PC-3 (cell line): ENCODE data around the gene PRUNE2. TPM values are rescaled to one million over a fixed set of nuclear protein-coding genes. Genes with fewer than 3 reads are reported as not detected.

Source experiments
- ATAC-seq: fragments of 200-7000 bp; cut with Tn5 transposase; 2 replicates; pipeline ENCODE4 v1.9.1; 2020; ENCODE audit warnings: mild to moderate bottlenecking, moderate library complexity
- BruUV-seq: library from RNA; stranded (reverse); fragments of 400-500 nt; replicated peaks from 2 replicates; lab custom pipeline; 2021; lab: Mats Ljungman, UMichigan
- CTCF ChIA-PET: fragments of 300-600 bp; sonication (Branson Sonifier 250); formaldehyde crosslinking; loops from one replicate; lab custom pipeline; 2022; ENCODE audit warnings: antibody characterized with exemption; lab: Charles Lee
- POLR2A ChIA-PET: fragments of 300-600 bp; sonication (Branson Sonifier 250); formaldehyde crosslinking; loops from one replicate; lab custom pipeline; 2022; ENCODE audit warnings: antibody characterized with exemption; ENCODE audit not compliant: unreplicated experiment; lab: Charles Lee
- DNase-seq: peaks from one replicate; pipeline ENCODE4 v3.0.0-alpha.2; 2015
- H2AFZ ChIP-seq: fragments of 300-600 bp; sonication (generic); 2 replicates; pipeline ENCODE4 v1.6.0; 2016; ENCODE audit warnings: antibody characterized with exemption, low read length
- H3F3A ChIP-seq: fragments of 300-600 bp; sonication (generic); one replicate; pipeline ENCODE4 v1.6.0; 2017; ENCODE audit warnings: antibody characterized with exemption, low read length, control low read depth, mild to moderate bottlenecking; ENCODE audit not compliant: unreplicated experiment
- H3K27ac ChIP-seq: fragments of 300-600 bp; sonication (generic); 2 replicates; pipeline ENCODE4 v1.5.1; 2016; ENCODE audit warnings: mild to moderate bottlenecking, low read length
- H3K27me3 ChIP-seq: fragments of 300-600 bp; sonication (generic); 2 replicates; pipeline ENCODE4 v1.6.1; 2016; ENCODE audit warnings: low read length, mixed read lengths
- H3K36me3 ChIP-seq: fragments of 300-600 bp; sonication (generic); 2 replicates; pipeline ENCODE4 v1.6.1; 2016; ENCODE audit warnings: low read depth, mixed run types, low read length, mixed read lengths
- H3K4me1 ChIP-seq: fragments of 300-600 bp; sonication (generic); 2 replicates; pipeline ENCODE4 v1.5.1; 2016; ENCODE audit warnings: low read length; ENCODE audit not compliant: insufficient read depth
- H3K4me2 ChIP-seq: fragments of 300-600 bp; sonication (generic); 2 replicates; pipeline ENCODE4 v1.6.0; 2016; ENCODE audit warnings: low read length
- H3K4me3 ChIP-seq: fragments of 300-600 bp; sonication (generic); 2 replicates; pipeline ENCODE4 v1.5.1; 2016; ENCODE audit warnings: mild to moderate bottlenecking, low read length, mixed read lengths
- H3K79me2 ChIP-seq: fragments of 300-600 bp; sonication (generic); 2 replicates; pipeline ENCODE4 v1.6.1; 2017; ENCODE audit warnings: low read length, mixed read lengths
- H3K9ac ChIP-seq: fragments of 300-600 bp; sonication (generic); 2 replicates; pipeline ENCODE4 v1.6.0; 2016; ENCODE audit warnings: mild to moderate bottlenecking, low read length
- H3K9me2 ChIP-seq: fragments of 300-600 bp; sonication (generic); replicated peaks from 2 replicates; pipeline ENCODE4 v1.6.1; 2016; ENCODE audit warnings: mixed run types, low read length, mixed read lengths
- H3K9me3 ChIP-seq: fragments of 300-600 bp; sonication (generic); 2 replicates; pipeline ENCODE4 v1.6.1; 2016; ENCODE audit warnings: low read length, mixed read lengths
- H4K20me1 ChIP-seq: fragments of 300-600 bp; sonication (generic); 2 replicates; pipeline ENCODE4 v1.6.1; 2016; ENCODE audit warnings: low read length, mixed read lengths
- EZH2 ChIP-seq: fragments of 300-600 bp; sonication (generic); IDR thresholded peaks from one replicate; pipeline ENCODE4 v1.6.1; 2017; ENCODE audit warnings: antibody characterized with exemption, mild to moderate bottlenecking, low read length; ENCODE audit not compliant: unreplicated experiment
- EZH2phosphoT487 ChIP-seq: fragments of 300-600 bp; sonication (generic); IDR thresholded peaks from 2 replicates; pipeline ENCODE4 v1.6.1; 2018; ENCODE audit warnings: mild to moderate bottlenecking, antibody characterized with exemption, low read length, borderline replicate concordance
- intact Hi-C: fragments of 100-400 bp; cut with micrococcal nuclease; formaldehyde crosslinking; loops from 2 replicates; pipeline ENCODE4 v1.9.0; 2023
- total RNA-seq: library from RNA; depleted of rRNA; stranded (reverse); fragments of >200 nt; gene quantifications from 2 replicates; pipeline ENCODE4 v1.2.3, GENCODE V29; 2014
- TF ChIP-seq, protein P1 (sequence below): fragments of 300-600 bp; sonication (generic); conservative IDR thresholded peaks from 2 replicates; pipeline ENCODE4 v1.5.1; 2017; ENCODE audit warnings: antibody characterized with exemption, low read depth, mild to moderate bottlenecking, low read length

The PRUNE2 gene
- total RNA-seq, 1 experiment from 2014 or later, result not detected

DNA sequence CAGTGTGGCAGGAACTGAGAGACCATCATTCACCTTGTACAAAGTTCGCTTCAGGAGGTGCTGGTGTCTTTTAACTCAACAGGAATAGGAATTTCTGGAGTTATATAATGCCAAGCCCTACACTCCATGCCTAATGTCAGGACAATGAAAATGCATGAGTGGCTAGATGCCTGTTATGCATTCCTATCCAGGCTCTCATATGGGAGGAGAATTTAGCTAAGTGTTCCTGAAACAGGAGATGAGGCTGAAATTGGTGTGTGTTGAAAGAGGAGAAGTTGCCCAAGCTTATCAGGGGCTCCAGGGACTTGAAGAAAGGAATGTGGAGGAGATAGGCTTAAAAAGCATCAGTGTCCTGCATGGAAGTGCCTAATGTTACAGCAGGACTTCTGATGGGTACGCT, 26.8 kb upstream of the PRUNE2 start:
- no peak overlapping the region for H3K4me2 ChIP-seq
- H3K79me2 ChIP-seq, result no peaks in the 10 kb centered on the region
- TF ChIP-seq EZH2 (no peak), EZH2phosphoT487 (no peak)
- TF ChIP-seq, protein P1, sequence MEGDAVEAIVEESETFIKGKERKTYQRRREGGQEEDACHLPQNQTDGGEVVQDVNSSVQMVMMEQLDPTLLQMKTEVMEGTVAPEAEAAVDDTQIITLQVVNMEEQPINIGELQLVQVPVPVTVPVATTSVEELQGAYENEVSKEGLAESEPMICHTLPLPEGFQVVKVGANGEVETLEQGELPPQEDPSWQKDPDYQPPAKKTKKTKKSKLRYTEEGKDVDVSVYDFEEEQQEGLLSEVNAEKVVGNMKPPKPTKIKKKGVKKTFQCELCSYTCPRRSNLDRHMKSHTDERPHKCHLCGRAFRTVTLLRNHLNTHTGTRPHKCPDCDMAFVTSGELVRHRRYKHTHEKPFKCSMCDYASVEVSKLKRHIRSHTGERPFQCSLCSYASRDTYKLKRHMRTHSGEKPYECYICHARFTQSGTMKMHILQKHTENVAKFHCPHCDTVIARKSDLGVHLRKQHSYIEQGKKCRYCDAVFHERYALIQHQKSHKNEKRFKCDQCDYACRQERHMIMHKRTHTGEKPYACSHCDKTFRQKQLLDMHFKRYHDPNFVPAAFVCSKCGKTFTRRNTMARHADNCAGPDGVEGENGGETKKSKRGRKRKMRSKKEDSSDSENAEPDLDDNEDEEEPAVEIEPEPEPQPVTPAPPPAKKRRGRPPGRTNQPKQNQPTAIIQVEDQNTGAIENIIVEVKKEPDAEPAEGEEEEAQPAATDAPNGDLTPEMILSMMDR, result no peak
- no peaks in the 10 kb centered on the region for H3K9me3 ChIP-seq
- H3K27me3 ChIP-seq, result no peaks in the 10 kb centered on the region
- H3K4me3 ChIP-seq, result no peak overlapping the region
- ATAC-seq, result no peak
- no peaks in the 10 kb centered on the region for H3K36me3 ChIP-seq
- H3K9me2 ChIP-seq, result no peaks in the 10 kb centered on the region
- BruUV-seq, result no TSS peak
- no peaks in the 10 kb centered on the region for H4K20me1 ChIP-seq
- intact Hi-C loops, result no loop called here
- CTCF ChIA-PET, result no interaction called here
- DNase-seq, result no peak
- POLR2A ChIA-PET, result no interaction called here
- 0 out of 2 replicates have a peak, but pooled peaks cover under 1% of the 10 kb centered on the region for H3K4me1 ChIP-seq
- H3K9ac ChIP-seq, result no peak overlapping the region
- H2AFZ ChIP-seq, result no peak overlapping the region
- no peak overlapping the region for H3K27ac ChIP-seq
- H3F3A ChIP-seq, result no peaks in the 10 kb centered on the region

DNA sequence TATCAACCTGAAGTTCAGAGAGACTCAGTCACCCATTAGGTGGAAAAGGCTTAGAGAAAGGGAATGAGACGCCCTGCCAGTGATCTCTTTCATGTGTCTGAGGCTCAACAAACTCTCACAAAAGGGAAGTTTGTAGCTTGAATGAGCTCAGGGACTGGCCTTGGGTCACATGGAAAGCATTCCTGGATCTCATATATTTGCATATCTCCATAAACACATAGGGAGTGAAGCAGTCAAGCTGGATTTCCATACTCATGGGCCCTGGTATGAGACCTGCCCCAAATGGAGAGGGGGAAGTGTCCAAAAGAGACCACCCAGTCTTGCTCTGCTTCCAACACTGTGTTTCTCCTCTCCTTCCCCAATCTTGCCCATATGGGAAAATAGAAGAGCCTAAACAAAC, 26.4 kb upstream of the PRUNE2 start:
- peaks cover 5% of the 10 kb centered on the region; the same call in 1 of the 2 replicates for H3K4me1 ChIP-seq
- no peak for ATAC-seq
- H3K27me3 ChIP-seq, result no peaks in the 10 kb centered on the region
- ChIA-PET POLR2A (no interaction called here), CTCF (no interaction called here)
- BruUV-seq, result no TSS peak
- no peaks in the 10 kb centered on the region for H3K36me3 ChIP-seq
- no peak overlapping the region for H3K9ac ChIP-seq
- no peaks in the 10 kb centered on the region for H3F3A ChIP-seq
- H3K27ac ChIP-seq, result no peak overlapping the region
- H3K9me2 ChIP-seq, result no peaks in the 10 kb centered on the region
- H3K4me2 ChIP-seq, result no peak overlapping the region
- intact Hi-C loops, result no loop called here
- no peak overlapping the region for H3K4me3 ChIP-seq
- H2AFZ ChIP-seq, result no peak overlapping the region
- H3K9me3 ChIP-seq, result no peaks in the 10 kb centered on the region
- DNase-seq, result no peak
- no peak for TF ChIP-seq EZH2phosphoT487
- H3K79me2 ChIP-seq, result no peaks in the 10 kb centered on the region
- H4K20me1 ChIP-seq, result no peaks in the 10 kb centered on the region

DNA sequence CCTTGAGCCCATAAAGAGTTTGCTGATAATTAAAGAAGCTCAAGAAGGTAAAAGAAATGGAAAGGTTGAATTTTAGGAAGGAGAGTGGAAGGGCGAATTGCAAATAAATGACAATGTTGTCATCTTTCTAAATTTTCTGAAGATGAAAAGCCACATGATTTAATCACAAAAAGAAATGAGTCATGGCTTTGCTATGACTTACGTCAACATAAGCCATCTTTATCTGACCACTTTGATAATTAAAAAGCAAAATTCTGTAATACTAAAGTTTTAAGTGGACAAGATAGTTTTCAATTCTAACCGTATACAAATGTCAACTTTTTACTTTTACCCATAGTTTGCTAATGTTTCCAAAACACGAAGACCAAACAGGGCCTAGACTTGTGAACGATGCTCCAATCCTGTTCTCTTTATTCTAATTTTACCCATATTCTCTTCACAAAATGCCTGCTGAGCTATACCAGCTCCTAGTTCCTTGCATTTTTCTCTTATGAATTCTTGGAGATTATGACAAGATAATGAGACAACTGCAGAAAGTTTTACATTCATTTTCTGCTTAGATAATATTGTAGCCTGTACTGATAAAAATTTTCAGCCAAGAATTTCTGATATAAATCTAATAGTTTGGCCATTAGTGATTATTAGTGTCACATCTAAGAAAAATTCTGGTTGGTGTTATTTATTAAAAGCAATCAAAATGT, 21.8 kb upstream of the PRUNE2 start:
- no peak for TF ChIP-seq EZH2phosphoT487
- no peak for TF ChIP-seq EZH2
- TF ChIP-seq, protein P1, result no peak
- no TSS peak for BruUV-seq
- ChIA-PET POLR2A (no interaction called here), CTCF (no interaction called here)
- no peak overlapping the region for H2AFZ ChIP-seq
- peaks cover 15% of the 10 kb centered on the region for H3K4me1 ChIP-seq
- no peaks in the 10 kb centered on the region for H3K9me3 ChIP-seq
- H4K20me1 ChIP-seq, result no peaks in the 10 kb centered on the region
- H3K36me3 ChIP-seq, result no peaks in the 10 kb centered on the region
- intact Hi-C loops, result no loop called here
- no peaks in the 10 kb centered on the region for H3K79me2 ChIP-seq
- no peak overlapping the region for H3K9ac ChIP-seq
- H3K9me2 ChIP-seq, result no peaks in the 10 kb centered on the region
- DNase-seq, result peak; percentile 17
- no peak overlapping the region for H3K27ac ChIP-seq
- no peak overlapping the region for H3K4me3 ChIP-seq
- H3K27me3 ChIP-seq, result no peaks in the 10 kb centered on the region
- H3F3A ChIP-seq, result no peaks in the 10 kb centered on the region
- ATAC-seq, result no peak
- H3K4me2 ChIP-seq, result no peak overlapping the region
